Endothelial cell (in vitro differentiated cells): ENCODE measurements around the gene ANGPTL4. TPM values are rescaled to one million over a fixed set of nuclear protein-coding genes. Genes with fewer than 3 reads are reported as not detected.
"Not testable (repeated sequence)": the region's sequence is repeated elsewhere in the genome, so short reads cannot be mapped to it uniquely, and the experiment has no call there.

ENCODE experiments used
- DNase-seq: peaks from one replicate; pipeline ENCODE4 v3.0.0; 2021; ENCODE audit warnings: low spot score
- H3K27ac Mint-ChIP-seq: one replicate; pipeline ENCODE4 v1.8.0; 2021; ENCODE audit warnings: mixed read lengths, inconsistent platforms; ENCODE audit not compliant: unreplicated experiment
- H3K27me3 Mint-ChIP-seq: one replicate; pipeline ENCODE4 v1.8.0; 2021; ENCODE audit warnings: mild to moderate bottlenecking, moderate library complexity, mixed read lengths, inconsistent platforms; ENCODE audit not compliant: unreplicated experiment
- H3K36me3 Mint-ChIP-seq: one replicate; pipeline ENCODE4 v1.8.0; 2021; ENCODE audit warnings: mild to moderate bottlenecking, low read depth, mixed read lengths, inconsistent platforms; ENCODE audit not compliant: unreplicated experiment
- H3K4me1 Mint-ChIP-seq: one replicate; pipeline ENCODE4 v1.8.0; 2021; ENCODE audit warnings: mild to moderate bottlenecking, mixed read lengths, inconsistent platforms; ENCODE audit not compliant: unreplicated experiment
- H3K4me3 Mint-ChIP-seq: one replicate; pipeline ENCODE4 v1.8.0; 2021; ENCODE audit warnings: mild to moderate bottlenecking, mixed read lengths, inconsistent platforms; ENCODE audit not compliant: unreplicated experiment
- H3K9me3 Mint-ChIP-seq: one replicate; pipeline ENCODE4 v1.8.0; 2021; ENCODE audit warnings: mixed read lengths, inconsistent platforms; ENCODE audit not compliant: unreplicated experiment
- total RNA-seq: library from RNA; stranded (reverse); fragmentation: NEBNext Ultra II Directional; extraction: Animal tissue kit (Norgen Biotek cat#: 25700); gene quantifications from one replicate; pipeline ENCODE4 v1.2.1, GENCODE V29; 2021; ENCODE audit not compliant: unreplicated experiment
- TF ChIP-seq, protein P1 (sequence below): fragments of 200-600 bp; sonication (generic); IDR thresholded peaks from one replicate; pipeline ENCODE4 v1.5.0; 2021; ENCODE audit warnings: antibody characterized with exemption; ENCODE audit not compliant: unreplicated experiment

The ANGPTL4 gene
- total RNA-seq, 1 donor from 2014 or later: 14.3 TPM

DNA sequence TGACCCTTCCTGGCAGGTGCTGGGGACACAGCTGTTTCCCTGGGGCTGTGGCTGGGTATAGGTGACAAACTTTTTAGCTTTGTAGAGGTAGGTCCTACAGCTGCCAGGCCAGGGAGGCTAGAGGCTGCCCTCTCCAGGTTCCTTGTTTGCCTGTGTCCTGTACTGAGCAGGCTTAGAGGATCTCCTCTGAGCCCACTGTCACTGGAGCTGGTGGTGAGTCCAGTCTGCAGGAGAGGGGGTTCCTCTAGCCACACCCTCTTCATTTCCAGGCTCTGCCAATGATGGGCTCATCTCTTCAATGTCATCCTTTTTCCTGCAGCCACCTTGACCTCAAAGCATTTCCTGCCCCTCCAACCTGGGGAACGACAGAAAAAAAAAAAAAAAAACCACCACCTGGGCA is 13.6 kb downstream of the ANGPTL4 start:
- Mint-ChIP-seq H3K9me3 (no peaks in the 10 kb centered on the region), H3K27me3 (peaks cover 2% of the 10 kb centered on the region), H3K4me1 (peaks cover 37% of the 10 kb centered on the region), H3K36me3 (peaks cover 31% of the 10 kb centered on the region), H3K4me3 (no peak overlapping the region), H3K27ac (no peak overlapping the region)
- TF ChIP-seq, protein P1, sequence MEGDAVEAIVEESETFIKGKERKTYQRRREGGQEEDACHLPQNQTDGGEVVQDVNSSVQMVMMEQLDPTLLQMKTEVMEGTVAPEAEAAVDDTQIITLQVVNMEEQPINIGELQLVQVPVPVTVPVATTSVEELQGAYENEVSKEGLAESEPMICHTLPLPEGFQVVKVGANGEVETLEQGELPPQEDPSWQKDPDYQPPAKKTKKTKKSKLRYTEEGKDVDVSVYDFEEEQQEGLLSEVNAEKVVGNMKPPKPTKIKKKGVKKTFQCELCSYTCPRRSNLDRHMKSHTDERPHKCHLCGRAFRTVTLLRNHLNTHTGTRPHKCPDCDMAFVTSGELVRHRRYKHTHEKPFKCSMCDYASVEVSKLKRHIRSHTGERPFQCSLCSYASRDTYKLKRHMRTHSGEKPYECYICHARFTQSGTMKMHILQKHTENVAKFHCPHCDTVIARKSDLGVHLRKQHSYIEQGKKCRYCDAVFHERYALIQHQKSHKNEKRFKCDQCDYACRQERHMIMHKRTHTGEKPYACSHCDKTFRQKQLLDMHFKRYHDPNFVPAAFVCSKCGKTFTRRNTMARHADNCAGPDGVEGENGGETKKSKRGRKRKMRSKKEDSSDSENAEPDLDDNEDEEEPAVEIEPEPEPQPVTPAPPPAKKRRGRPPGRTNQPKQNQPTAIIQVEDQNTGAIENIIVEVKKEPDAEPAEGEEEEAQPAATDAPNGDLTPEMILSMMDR: no peak
- DNase-seq: no peak

DNA sequence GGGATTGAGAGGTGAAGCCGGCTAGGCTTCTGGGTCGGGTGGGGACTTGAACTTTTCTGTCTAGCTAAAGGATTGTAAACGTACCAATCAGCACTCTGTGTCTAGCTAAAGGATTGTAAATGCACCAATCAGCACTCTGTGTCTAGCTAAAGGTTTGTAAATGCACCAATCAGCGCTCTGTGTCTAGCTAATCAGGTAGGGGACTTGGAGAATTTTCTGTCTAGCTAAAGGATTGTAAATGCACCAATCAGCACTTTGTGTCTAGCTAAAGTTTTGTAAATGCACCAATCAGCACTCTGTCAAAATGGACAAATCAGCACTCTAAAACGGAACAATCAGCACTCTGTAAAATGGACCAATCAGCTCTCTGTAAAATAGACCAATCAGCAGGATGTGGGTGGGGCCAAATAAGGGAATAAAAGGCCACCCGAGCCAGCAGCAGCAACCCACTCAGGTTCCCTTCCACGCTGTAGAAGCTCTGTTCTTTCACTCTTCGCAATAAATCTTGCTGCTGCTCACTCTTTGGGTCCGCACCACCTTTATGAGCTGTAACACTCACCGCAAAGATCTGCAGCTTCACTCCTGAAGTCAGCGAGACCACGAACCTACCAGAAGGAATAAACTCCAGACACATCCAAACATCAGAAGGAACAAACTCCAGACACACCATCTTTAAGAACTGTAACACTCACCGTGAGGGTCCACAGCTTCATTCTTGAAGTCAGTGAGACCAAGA is 15.4 kb downstream of the ANGPTL4 start:
- not testable (repeated sequence) for H3K9me3 Mint-ChIP-seq, DNase-seq, H3K27ac Mint-ChIP-seq, H3K27me3 Mint-ChIP-seq
- peaks cover 24% of the 10 kb centered on the region for H3K36me3 Mint-ChIP-seq
- H3K4me3 Mint-ChIP-seq: peak overlapping the region; percentile 47
- peaks cover 53% of the 10 kb centered on the region for H3K4me1 Mint-ChIP-seq

DNA sequence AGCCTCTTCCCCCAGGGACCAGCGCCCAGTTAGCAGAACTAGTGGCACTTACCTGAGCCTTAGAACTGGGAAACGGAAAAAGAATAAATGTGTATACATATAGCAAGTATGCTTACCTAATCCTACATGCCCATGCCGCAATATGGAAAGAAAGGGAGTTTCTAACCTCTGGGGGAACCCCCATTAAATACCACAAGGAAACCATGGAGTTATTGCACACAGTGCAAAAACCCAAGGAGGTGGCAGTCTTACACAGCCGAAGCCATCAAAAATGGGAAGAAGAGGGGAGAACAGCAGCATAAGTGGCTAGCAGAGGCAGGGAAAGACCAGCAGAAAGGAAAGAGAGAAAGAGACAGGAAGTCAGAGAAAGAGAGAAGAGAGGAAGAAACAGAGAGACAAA is 20.6 kb downstream of the ANGPTL4 start:
- H3K27me3 Mint-ChIP-seq, H3K9me3 Mint-ChIP-seq, DNase-seq: not testable (repeated sequence)
- Mint-ChIP-seq H3K27ac (peak overlapping the region; percentile 81), H3K36me3 (peaks cover 26% of the 10 kb centered on the region), H3K4me1 (peaks cover 67% of the 10 kb centered on the region), H3K4me3 (peak overlapping the region; percentile 74)

GRCh38 chr19:8385103-8385502 is 21.1 kb downstream of the ANGPTL4 start:
- H3K4me1 Mint-ChIP-seq: peaks cover 66% of the 10 kb centered on the region
- not testable (repeated sequence) for H3K9me3 Mint-ChIP-seq, H3K27me3 Mint-ChIP-seq, H3K4me3 Mint-ChIP-seq, DNase-seq
- peak overlapping the region; percentile 81 for H3K27ac Mint-ChIP-seq
- peaks cover 23% of the 10 kb centered on the region for H3K36me3 Mint-ChIP-seq

GRCh38 chr19:8385566-8385965 is 21.6 kb downstream of the ANGPTL4 start:
- not testable (repeated sequence) for H3K4me3 Mint-ChIP-seq, H3K9me3 Mint-ChIP-seq, H3K27me3 Mint-ChIP-seq, DNase-seq
- Mint-ChIP-seq H3K27ac (peak overlapping the region; percentile 81), H3K4me1 (peaks cover 61% of the 10 kb centered on the region), H3K36me3 (peaks cover 18% of the 10 kb centered on the region)

DNA sequence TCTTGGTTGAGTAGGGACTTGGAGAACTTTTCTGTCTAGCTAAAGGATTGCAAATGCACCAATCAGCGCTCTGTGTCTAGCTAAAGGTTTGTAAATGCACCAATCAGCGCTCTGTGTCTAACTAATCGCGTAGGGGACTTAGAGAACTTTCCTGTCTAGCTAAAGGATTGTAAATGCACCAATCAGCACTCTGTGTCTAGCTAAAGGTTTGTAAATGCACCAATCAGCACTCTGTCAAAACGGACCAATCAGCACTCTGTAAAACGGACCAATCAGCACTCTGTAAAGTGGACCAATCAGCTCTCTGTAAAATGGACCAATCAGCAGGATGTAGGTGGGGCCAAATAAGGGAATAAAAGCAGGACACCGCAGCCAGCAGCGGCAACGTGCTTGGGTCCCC is 22.5 kb downstream of the ANGPTL4 start:
- H3K27me3 Mint-ChIP-seq, DNase-seq, H3K9me3 Mint-ChIP-seq, H3K4me3 Mint-ChIP-seq: not testable (repeated sequence)
- Mint-ChIP-seq H3K4me1 (peaks cover 53% of the 10 kb centered on the region), H3K27ac (peak overlapping the region; percentile 24), H3K36me3 (peaks cover 14% of the 10 kb centered on the region)

DNA sequence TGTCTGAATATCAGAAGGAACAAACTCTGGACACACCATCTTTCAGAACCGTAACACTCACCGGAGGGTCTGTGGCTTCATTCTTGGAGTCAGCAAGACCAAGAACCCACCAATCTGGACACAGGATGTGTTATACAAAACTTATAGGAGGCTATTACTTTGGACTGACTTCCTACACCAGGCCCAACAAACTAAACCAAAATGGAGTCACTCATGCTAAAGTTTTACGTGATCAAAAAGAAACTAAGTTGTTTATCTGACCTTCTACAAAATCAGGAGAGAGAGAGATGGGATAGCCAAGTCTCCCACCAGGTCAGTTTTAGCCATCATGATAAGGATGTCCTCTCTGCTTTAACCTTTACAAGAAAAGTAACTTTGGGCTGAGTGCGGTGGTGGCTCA is 23.0 kb downstream of the ANGPTL4 start:
- Mint-ChIP-seq H3K9me3 (no peaks in the 10 kb centered on the region), H3K27ac (peak overlapping the region; percentile 6), H3K4me3 (peak overlapping the region; percentile 57), H3K27me3 (peaks cover 4% of the 10 kb centered on the region), H3K36me3 (peaks cover 14% of the 10 kb centered on the region), H3K4me1 (peaks cover 50% of the 10 kb centered on the region)
- no peak for DNase-seq
- TF ChIP-seq, protein P1: no peak
